B cell (primary cell): ENCODE results near the gene TAOK2. TPM values are rescaled to one million over a fixed set of nuclear protein-coding genes. Genes with fewer than 3 reads are reported as not detected.

ENCODE experiments used
- ATAC-seq: fragments of 200-7000 bp; cut with Tn5 transposase; one replicate; pipeline ENCODE4 v1.10.0; 2021; ENCODE audit warnings: low read depth, mild to moderate bottlenecking, moderate number of reproducible peaks, moderate library complexity
- CTCF ChIA-PET: fragments of 350-600 bp; sonication (Branson Sonifier 250); formaldehyde crosslinking; loops from one replicate; lab custom pipeline; 2021; ENCODE audit warnings: antibody characterized with exemption, inconsistent platforms; lab: Charles Lee
- POLR2A ChIA-PET: fragments of 350-600 bp; sonication (Branson Sonifier 250); formaldehyde crosslinking; loops from one replicate; lab custom pipeline; 2021; ENCODE audit warnings: antibody characterized with exemption; lab: Charles Lee
- DNase-seq: peaks from one replicate; pipeline ENCODE4 v3.0.0; 2013
- H2AFZ ChIP-seq: 2 replicates; pipeline ENCODE4 v1.6.1; 2012; ENCODE audit warnings: mild to moderate bottlenecking, low read depth, low read length; ENCODE audit not compliant: insufficient read depth, poor library complexity, severe bottlenecking
- H3K27ac ChIP-seq, 2 donors: 1 replicate in 1 of 2; 2 replicates in 1 of 2; pipeline ENCODE4 v1.5.1; 2012 to 2013; ENCODE audit warnings: low read length in 2 of 2, mild to moderate bottlenecking in 2 of 2, moderate library complexity in 1 of 2
- H3K27me3 ChIP-seq, 4 experiments: fragments of 200-600 bp in 1 of 4; sonication (generic) in 1 of 4; replicated peaks in 1 of 4; 1 replicate in 2 of 4; 2 replicates in 2 of 4; pipeline versions ENCODE4 v1.6.1 to v1.7.0; 2013 to 2016; ENCODE audit warnings: low read length in 3 of 4, mild to moderate bottlenecking in 2 of 4, mixed read lengths in 1 of 4, moderate library complexity in 1 of 4; ENCODE audit not compliant: insufficient read depth in 4 of 4, control insufficient read depth in 3 of 4; ENCODE audit errors: control extremely low read depth in 1 of 4
- H3K36me3 ChIP-seq, 2 experiments: replicated peaks in 1 of 2; 1 replicate in 1 of 2; 2 replicates in 1 of 2; pipeline versions ENCODE4 v1.6.1 to v1.7.1; 2013; ENCODE audit warnings: low read length in 1 of 2; ENCODE audit not compliant: insufficient read depth in 2 of 2, control insufficient read depth in 1 of 2; ENCODE audit errors: control extremely low read depth in 1 of 2, extremely low read depth in 1 of 2
- H3K4me1 ChIP-seq, 2 donors: fragments of 200-600 bp in 1 of 2; sonication (generic) in 1 of 2; 1 replicate in 1 of 2; 2 replicates in 1 of 2; pipeline versions ENCODE4 v1.5.1 to v1.6.1; 2013 to 2017; ENCODE audit warnings: low read length in 2 of 2; ENCODE audit not compliant: control insufficient read depth in 2 of 2, insufficient read depth in 2 of 2
- H3K4me2 ChIP-seq: replicated peaks from 2 replicates; pipeline ENCODE3; 2012; ENCODE audit warnings: mild to moderate bottlenecking, low read depth, low read length; ENCODE audit not compliant: poor library complexity, severe bottlenecking
- H3K4me3 ChIP-seq, 5 experiments: fragments of 200-600 bp in 1 of 5; sonication (generic) in 1 of 5; 1 replicate in 3 of 5; 2 replicates in 2 of 5; pipeline versions ENCODE4 v1.5.1 to v1.7.0; 2011 to 2016; ENCODE audit warnings: low read length in 4 of 5, mild to moderate bottlenecking in 4 of 5, low read depth in 2 of 5, control low read depth in 1 of 5, moderate library complexity in 1 of 5; ENCODE audit not compliant: insufficient read depth in 1 of 5; ENCODE audit errors: control extremely low read depth in 1 of 5, extremely low read depth in 1 of 5
- H3K79me2 ChIP-seq: fragments of 200-600 bp; sonication (generic); one replicate; pipeline ENCODE4 v1.6.0; 2016; ENCODE audit warnings: low read length; ENCODE audit not compliant: control insufficient read depth, insufficient read depth
- H3K9ac ChIP-seq: fragments of 200-600 bp; sonication (generic); 2 replicates; pipeline ENCODE4 v1.6.1; 2017; ENCODE audit warnings: mild to moderate bottlenecking, low read length, moderate library complexity
- H3K9me3 ChIP-seq, 3 donors: one replicate each; pipeline versions ENCODE4 v1.6.1 to v1.7.1; 2013; ENCODE audit warnings: low read length in 2 of 3; ENCODE audit not compliant: control insufficient read depth in 2 of 3, insufficient read depth in 1 of 3; ENCODE audit errors: control extremely low read depth in 1 of 3
- H4K20me1 ChIP-seq: 2 replicates; pipeline ENCODE4 v1.6.0; 2012; ENCODE audit warnings: mild to moderate bottlenecking, low read length; ENCODE audit not compliant: insufficient read depth, control insufficient read depth, poor library complexity, severe bottlenecking
- H3K27ac Mint-ChIP-seq: one replicate; pipeline ENCODE4 v1.8.0; 2021; ENCODE audit warnings: mixed read lengths
- H3K27me3 Mint-ChIP-seq: one replicate; pipeline ENCODE4 v1.8.0; 2021; ENCODE audit warnings: mixed read lengths
- H3K4me1 Mint-ChIP-seq: one replicate; pipeline ENCODE4 v1.8.0; 2021; ENCODE audit warnings: mixed read lengths
- H3K4me3 Mint-ChIP-seq: one replicate; pipeline ENCODE4 v1.8.0; 2021; ENCODE audit warnings: mixed read lengths
- H3K9me3 Mint-ChIP-seq: one replicate; pipeline ENCODE4 v1.8.0; 2022; ENCODE audit warnings: mixed read lengths; ENCODE audit not compliant: insufficient read depth
- EZH2 ChIP-seq: IDR thresholded peaks from 2 replicates; pipeline ENCODE4 v1.6.1; 2012; ENCODE audit warnings: borderline replicate concordance, low read depth, mild to moderate bottlenecking, moderate library complexity, low read length; ENCODE audit not compliant: insufficient read depth, poor library complexity, severe bottlenecking
- WGBS: methylation state at CpG from one replicate; pipeline ENCODE4 v1.1.5; 2013; ENCODE audit warnings: missing lambda C conversion rate; ENCODE audit not compliant: insufficient coverage; 5-methylcytosine and 5-hydroxymethylcytosine counted together
- intact Hi-C: fragments of 100-400 bp; cut with micrococcal nuclease; formaldehyde crosslinking; loops from one replicate; pipeline ENCODE4 v1.10.0; 2022
- polyA plus RNA-seq: library from polyadenylated mRNA; depleted of rRNA; stranded (reverse); fragments of >200 nt; gene quantifications from 2 replicates; pipeline ENCODE4 v1.2.3, GENCODE V29; 2012
- total RNA-seq, 2 donors: library from RNA; stranded (reverse); fragments of 120-200 nt in 1 of 2; gene quantifications; 1 replicate in 1 of 2; 2 replicates in 1 of 2; pipeline versions ENCODE4 v1.2.3 to v1.2.4, GENCODE V29; 2013 to 2022
- TF ChIP-seq, protein P1 (sequence below): fragments of 200-600 bp; IDR thresholded peaks from one replicate; pipeline ENCODE4 v1.8.0; 2022; ENCODE audit warnings: antibody characterized with exemption, mild to moderate bottlenecking

The TAOK2 gene
- total and polyA plus RNA-seq, 2 donors (not counting 1 experiment from before 2014, with no cell fraction given), result 30.3 to 50.8 TPM

- ChIA-PET POLR2A (interaction anchor here (0.7 kb wide), 2 partner anchors 11 to 923 kb away, joined by 3 to 4 read pairs; no protein-coding TSS in a partner anchor), CTCF (interaction anchor here (0.7 to 1.0 kb wide), 3 partner anchors 9 to 150 kb away, joined by 3 to 6 read pairs (median 3); partner anchors contain the start of gene ALDOA)
- peak overlapping the region; percentile 97 for H3K9ac ChIP-seq
- intact Hi-C loops, result loop anchor here (1.0 to 5.0 kb wide), 7 partner anchors 24 to 660 kb away; partner anchors contain the start of genes CDIPT, FBRS, KCTD13 and KIF22
- peak overlapping the region; percentile 96 for H2AFZ ChIP-seq
- no peaks in the 10 kb centered on the region for H3K9me3 Mint-ChIP-seq
- no peaks in the 10 kb centered on the region for H3K27me3 Mint-ChIP-seq
- peaks cover 17% of the 10 kb centered on the region for H4K20me1 ChIP-seq
- H3K36me3 ChIP-seq, result peaks cover 0 to 50% of the 10 kb centered on the region in 2 experiments
- peak overlapping the region; percentile 94 for H3K27ac Mint-ChIP-seq
- no peak for TF ChIP-seq EZH2
- TF ChIP-seq, protein P1, sequence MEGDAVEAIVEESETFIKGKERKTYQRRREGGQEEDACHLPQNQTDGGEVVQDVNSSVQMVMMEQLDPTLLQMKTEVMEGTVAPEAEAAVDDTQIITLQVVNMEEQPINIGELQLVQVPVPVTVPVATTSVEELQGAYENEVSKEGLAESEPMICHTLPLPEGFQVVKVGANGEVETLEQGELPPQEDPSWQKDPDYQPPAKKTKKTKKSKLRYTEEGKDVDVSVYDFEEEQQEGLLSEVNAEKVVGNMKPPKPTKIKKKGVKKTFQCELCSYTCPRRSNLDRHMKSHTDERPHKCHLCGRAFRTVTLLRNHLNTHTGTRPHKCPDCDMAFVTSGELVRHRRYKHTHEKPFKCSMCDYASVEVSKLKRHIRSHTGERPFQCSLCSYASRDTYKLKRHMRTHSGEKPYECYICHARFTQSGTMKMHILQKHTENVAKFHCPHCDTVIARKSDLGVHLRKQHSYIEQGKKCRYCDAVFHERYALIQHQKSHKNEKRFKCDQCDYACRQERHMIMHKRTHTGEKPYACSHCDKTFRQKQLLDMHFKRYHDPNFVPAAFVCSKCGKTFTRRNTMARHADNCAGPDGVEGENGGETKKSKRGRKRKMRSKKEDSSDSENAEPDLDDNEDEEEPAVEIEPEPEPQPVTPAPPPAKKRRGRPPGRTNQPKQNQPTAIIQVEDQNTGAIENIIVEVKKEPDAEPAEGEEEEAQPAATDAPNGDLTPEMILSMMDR, result no peak
- ATAC-seq (no peak), DNase-seq (no peak)
- H3K4me3 ChIP-seq, result peak overlapping the region; percentile 45 to 100 (median 93)
- peak overlapping the region; percentile 98 for H3K4me3 Mint-ChIP-seq
- H3K4me1 Mint-ChIP-seq, result peaks cover 43% of the 10 kb centered on the region
- H3K9me3 ChIP-seq, result no peaks in the 10 kb centered on the region
- 34% methylated on average over 4 of the region's 9 CpGs for WGBS
- H3K79me2 ChIP-seq, result peaks cover 13% of the 10 kb centered on the region
- H3K27ac ChIP-seq, result peak overlapping the region in 1 of 2 donors; percentile 97
- H3K4me1 ChIP-seq, result peaks cover 15 to 22% of the 10 kb centered on the region in 2 donors
- no peaks in the 10 kb centered on the region for H3K27me3 ChIP-seq
- peak overlapping the region; percentile 83 for H3K4me2 ChIP-seq
These were observed 23.1 kb downstream of the TAOK2 start for GRCh38 chr16:29996766-29997250.

DNA sequence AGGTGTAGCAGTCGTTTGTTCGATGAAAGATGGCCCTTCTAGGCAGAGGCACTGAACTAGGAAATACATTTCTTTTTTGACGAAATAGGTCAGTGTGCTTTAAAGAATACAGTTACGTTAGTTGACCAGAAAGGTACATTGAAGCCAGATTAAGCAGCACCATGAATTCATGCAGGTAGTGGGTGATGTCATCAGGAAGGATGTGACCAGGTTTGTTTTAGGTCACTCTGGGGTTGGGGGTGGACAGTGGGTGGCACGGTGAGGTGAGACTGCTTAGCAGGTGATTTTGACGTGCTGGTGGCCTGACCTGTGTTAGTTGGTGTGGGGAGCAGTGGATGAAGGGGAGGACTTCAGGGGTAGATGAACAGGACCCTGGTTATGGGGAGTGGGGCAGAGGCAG lies 25.9 kb downstream of the TAOK2 start:
- intact Hi-C loops, result loop anchor here (5.0 kb wide), 1 partner anchor 658 kb away; the partner anchor contains the start of gene FBRS
- ChIA-PET POLR2A (no interaction called here), CTCF (no interaction called here)
- Histone ChIP-seq H4K20me1 (peaks cover 17% of the 10 kb centered on the region), H3K27ac (no peak overlapping the region), H3K9ac (no peak overlapping the region), H3K4me2 (no peak overlapping the region), H3K36me3 (peaks cover 0 to 39% of the 10 kb centered on the region in 2 experiments), H3K79me2 (peaks cover 13% of the 10 kb centered on the region), H3K4me1 (peaks cover 12 to 15% of the 10 kb centered on the region in 2 donors), H3K4me3 (no peak overlapping the region), H3K27me3 (no peaks in the 10 kb centered on the region), H3K9me3 (no peaks in the 10 kb centered on the region), H2AFZ (no peak overlapping the region)
- DNase-seq (no peak), ATAC-seq (no peak)
- H3K27ac Mint-ChIP-seq, result no peak overlapping the region
- no peak overlapping the region for H3K4me3 Mint-ChIP-seq
- WGBS, result 99% methylated on average over 6 of the region's 6 CpGs
- no peaks in the 10 kb centered on the region for H3K9me3 Mint-ChIP-seq
- H3K27me3 Mint-ChIP-seq, result no peaks in the 10 kb centered on the region
- H3K4me1 Mint-ChIP-seq, result peaks cover 41% of the 10 kb centered on the region
- TF ChIP-seq, protein P1, result no peak
- no peak for TF ChIP-seq EZH2
